CD1c-positive myeloid dendritic cell (primary cell): ENCODE results near the gene GGNBP2.
A peak's percentile ranks its signal among the peaks of the same experiment; 100 is the strongest.

Experiments used
- DNase-seq: peaks from one replicate; pipeline ENCODE4 v3.0.0-alpha.2; 2016; ENCODE audit errors: extremely low spot score

Gene GGNBP2

GRCh38 chr17:36550491-36551417, 6.0 kb downstream of the GGNBP2 start:
- DNase-seq = peak; percentile 37

- DNase-seq = no peak
Measured at GRCh38 chr17:36553459-36553858, 8.7 kb downstream of the GGNBP2 start.

GRCh38 chr17:36566081-36566480, 21.4 kb downstream of the GGNBP2 start:
- no peak for DNase-seq

- no peak for DNase-seq
Measured at GRCh38 chr17:36575028-36575427, 30.3 kb downstream of the GGNBP2 start.

GRCh38 chr17:36576793-36577192, 32.1 kb downstream of the GGNBP2 start:
- no peak for DNase-seq

GRCh38 chr17:36578671-36579070, 34.0 kb downstream of the GGNBP2 start:
- DNase-seq = no peak

- DNase-seq = no peak
Measured at GRCh38 chr17:36583787-36584186, 39.1 kb downstream of the GGNBP2 start.

- DNase-seq = no peak
Measured at GRCh38 chr17:36586138-36586537, 41.4 kb downstream of the GGNBP2 start.

GRCh38 chr17:36590082-36590481, 45.4 kb downstream of the GGNBP2 start:
- peak; percentile 20 for DNase-seq

- peak; percentile 87 for DNase-seq
Measured at GRCh38 chr17:36591434-36592315, 47.0 kb downstream of the GGNBP2 start, which contains the start of gene DHRS11. Gene DHRS11 (plus strand): TSS chr17:36591879. CDS start chr17:36592010, 131 bp downstream.

GRCh38 chr17:36592316-36592715, 47.6 kb downstream of the GGNBP2 start:
- DNase-seq = peak; percentile 29

GRCh38 chr17:36592716-36593321, 48.1 kb downstream of the GGNBP2 start:
- DNase-seq = no peak

GRCh38 chr17:36593656-36594316, 49.1 kb downstream of the GGNBP2 start:
- peak; percentile 83 for DNase-seq

- no peak for DNase-seq
Measured at GRCh38 chr17:36594626-36595401, 50.1 kb downstream of the GGNBP2 start.

GRCh38 chr17:36597226-36597625, 52.5 kb downstream of the GGNBP2 start:
- DNase-seq = no peak

- no peak for DNase-seq
Measured at GRCh38 chr17:36597866-36598777, 53.4 kb downstream of the GGNBP2 start.

- DNase-seq = no peak
Measured at GRCh38 chr17:36598951-36599401, 54.3 kb downstream of the GGNBP2 start.

GRCh38 chr17:36599546-36600250, 55.0 kb downstream of the GGNBP2 start:
- no peak for DNase-seq

GRCh38 chr17:36600465-36600864, 55.7 kb downstream of the GGNBP2 start:
- no peak for DNase-seq
